AG04449 (cell line): ENCODE measurements around the gene SMYD1.

Experiments
- CTCF ChIA-PET: fragments of 350-600 bp; formaldehyde crosslinking; extraction: SDS; loops from one replicate; lab custom pipeline; 2021; ENCODE audit warnings: antibody characterized with exemption; lab: Yijun Ruan, JAX
- POLR2A ChIA-PET: fragments of 400-600, 350-600 bp; formaldehyde crosslinking; extraction: SDS; loops from one replicate; lab custom pipeline; 2020; ENCODE audit warnings: antibody characterized with exemption, inconsistent platforms; lab: Yijun Ruan, JAX
- DNase-seq: peaks from one replicate; pipeline ENCODE4 v3.0.0-alpha.2; 2010; ENCODE audit warnings: low read depth, low spot score
- H3K4me3 ChIP-seq: 2 replicates; pipeline ENCODE4 v1.5.1; 2011; ENCODE audit warnings: low read depth, mild to moderate bottlenecking, control low read depth, low read length
- CTCF ChIP-seq: IDR thresholded peaks from one replicate; pipeline ENCODE4 v1.5.1; 2011; ENCODE audit warnings: mild to moderate bottlenecking, moderate library complexity, low read length, control low read depth, inconsistent platforms; ENCODE audit not compliant: insufficient read depth; ENCODE audit errors: missing control alignments

SMYD1 gene

GRCh38 chr2:88131201-88131998 is 63.8 kb downstream of the SMYD1 start:
- ChIA-PET CTCF (no interaction called here), POLR2A (no interaction called here)
- no peak for DNase-seq
- no peak overlapping the region for H3K4me3 ChIP-seq
- TF ChIP-seq CTCF = no peak

- no peak for TF ChIP-seq CTCF
- ChIA-PET POLR2A (no interaction called here), CTCF (no interaction called here)
- no peak overlapping the region for H3K4me3 ChIP-seq
- no peak for DNase-seq
Measured at GRCh38 chr2:88131999-88132368, 64.4 kb downstream of the SMYD1 start.

- TF ChIP-seq CTCF = no peak
- no peak for DNase-seq
- ChIA-PET CTCF (interaction anchor here (2.5 kb wide), 1 partner anchor 74 kb away, joined by 13 read pairs; no protein-coding TSS in a partner anchor), POLR2A (interaction anchor here (0.6 kb wide), 1 partner anchor 26 kb away, joined by 3 read pairs; no protein-coding TSS in a partner anchor)
- no peak overlapping the region for H3K4me3 ChIP-seq
Measured at GRCh38 chr2:88133875-88134274, 66.2 kb downstream of the SMYD1 start.

GRCh38 chr2:88136817-88137216 is 69.2 kb downstream of the SMYD1 start:
- CTCF ChIA-PET = no interaction called here

GRCh38 chr2:88137833-88138232 is 70.2 kb downstream of the SMYD1 start:
- DNase-seq = no peak
- ChIA-PET CTCF (interaction anchor here (2.5 kb wide), 1 partner anchor 77 kb away, joined by 8 read pairs; no protein-coding TSS in a partner anchor), POLR2A (no interaction called here)
- no peak overlapping the region for H3K4me3 ChIP-seq
- TF ChIP-seq CTCF = no peak

More at GRCh38 chr2:88136817-88137216, 69.2 kb downstream of the SMYD1 start:
- POLR2A ChIA-PET = no interaction called here
- no peak overlapping the region for H3K4me3 ChIP-seq
- no peak for TF ChIP-seq CTCF
- no peak for DNase-seq

GRCh38 chr2:88139203-88139702 is 71.6 kb downstream of the SMYD1 start:
- POLR2A ChIA-PET = no interaction called here
- TF ChIP-seq CTCF = no peak
- DNase-seq = no peak
- no peak overlapping the region for H3K4me3 ChIP-seq
- CTCF ChIA-PET = interaction anchor here (0.8 to 2.5 kb wide), 2 partner anchors 21 to 79 kb away, joined by 3 to 8 read pairs; no protein-coding TSS in a partner anchor
